ENCODE results near the gene LHFPL4. TPM values are rescaled to one million over a fixed set of nuclear protein-coding genes. Genes with fewer than 3 reads are reported as not detected.

Gene LHFPL4
- total RNA-seq, 1 experiment from 2014 or later = not detected

DNA sequence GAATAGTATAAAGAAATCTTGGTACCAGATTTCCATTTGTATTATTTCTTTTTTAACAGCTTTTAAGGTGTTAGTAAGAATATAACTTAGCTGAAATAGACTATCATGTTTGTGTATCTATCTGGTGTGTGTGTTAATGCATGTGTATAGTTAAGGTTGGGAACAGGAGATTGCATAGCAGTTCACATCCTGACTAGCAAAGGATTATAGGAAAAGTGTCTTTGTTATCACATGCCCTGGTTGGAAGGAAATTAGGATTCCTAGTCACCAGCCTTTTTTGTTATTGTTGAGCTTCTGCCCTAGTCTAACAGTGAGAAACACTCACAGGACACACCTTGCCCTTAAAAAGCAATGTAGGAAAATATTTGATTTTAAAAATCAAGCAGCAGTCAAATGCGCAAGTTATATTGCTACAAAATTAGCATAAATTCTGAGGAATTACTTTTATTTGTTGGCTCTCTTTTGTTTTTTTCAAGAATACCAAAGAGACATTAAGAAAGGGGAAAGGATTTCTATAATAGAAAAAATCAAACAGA is 98.0 kb downstream of the LHFPL4 start:
- H4K20me1 ChIP-seq (ENCODE audit: low read length) = no peaks in the 10 kb centered on the region
- CTCF ChIA-PET = no interaction called here
- intact Hi-C loops (cut with micrococcal nuclease) = no loop called here

DNA sequence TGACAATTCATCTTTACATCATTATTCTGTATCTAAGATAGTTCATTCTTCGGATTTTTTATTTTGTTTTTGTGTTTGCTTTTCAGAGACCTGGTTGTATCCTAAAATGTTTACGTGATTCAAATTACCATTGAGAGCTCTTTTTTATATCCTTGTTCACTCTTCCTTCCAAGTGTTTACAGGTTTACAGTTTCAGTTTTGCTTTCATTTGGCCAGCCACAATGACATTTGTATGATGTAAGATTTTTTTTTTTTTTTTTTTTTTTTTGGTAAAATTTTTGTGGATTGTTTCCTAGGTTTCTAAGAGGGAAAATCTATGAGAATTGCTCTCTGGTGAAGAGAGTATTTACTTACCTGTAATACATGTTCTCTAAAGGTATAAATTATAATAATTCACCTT is 101.2 kb downstream of the LHFPL4 start:
- no TSS peak for BruUV-seq (replicated peaks)
- Histone ChIP-seq H3K9ac (ENCODE audit: low read length) (no peak overlapping the region), H3K4me1 (ENCODE audit: insufficient read depth, low read length) (no peaks in the 10 kb centered on the region), H2AFZ (ENCODE audit: low read length) (no peak overlapping the region), H3K4me3 (ENCODE audit: low read length) (no peak overlapping the region), H3K36me3 (ENCODE audit: low read depth, low read length) (peaks cover 79% of the 10 kb centered on the region), H3K4me2 (ENCODE audit: low read length) (no peak overlapping the region), H3K9me3 (ENCODE audit: low read length) (no peaks in the 10 kb centered on the region), H3K27ac (ENCODE audit: low read length) (no peak overlapping the region), H4K20me1 (ENCODE audit: low read length) (peaks cover 14% of the 10 kb centered on the region; the same call in 1 of the 2 replicates), H3K79me2 (ENCODE audit: low read length) (peaks cover 5% of the 10 kb centered on the region; the same call in 1 of the 2 replicates), H3F3A (ENCODE audit: low read length, unreplicated experiment) (peaks cover 3% of the 10 kb centered on the region), H3K27me3 (ENCODE audit: low read length) (no peaks in the 10 kb centered on the region), H3K9me2 (replicated peaks; ENCODE audit: low read length) (no peaks in the 10 kb centered on the region)
- ATAC-seq = no peak
- TF ChIP-seq, protein P1, sequence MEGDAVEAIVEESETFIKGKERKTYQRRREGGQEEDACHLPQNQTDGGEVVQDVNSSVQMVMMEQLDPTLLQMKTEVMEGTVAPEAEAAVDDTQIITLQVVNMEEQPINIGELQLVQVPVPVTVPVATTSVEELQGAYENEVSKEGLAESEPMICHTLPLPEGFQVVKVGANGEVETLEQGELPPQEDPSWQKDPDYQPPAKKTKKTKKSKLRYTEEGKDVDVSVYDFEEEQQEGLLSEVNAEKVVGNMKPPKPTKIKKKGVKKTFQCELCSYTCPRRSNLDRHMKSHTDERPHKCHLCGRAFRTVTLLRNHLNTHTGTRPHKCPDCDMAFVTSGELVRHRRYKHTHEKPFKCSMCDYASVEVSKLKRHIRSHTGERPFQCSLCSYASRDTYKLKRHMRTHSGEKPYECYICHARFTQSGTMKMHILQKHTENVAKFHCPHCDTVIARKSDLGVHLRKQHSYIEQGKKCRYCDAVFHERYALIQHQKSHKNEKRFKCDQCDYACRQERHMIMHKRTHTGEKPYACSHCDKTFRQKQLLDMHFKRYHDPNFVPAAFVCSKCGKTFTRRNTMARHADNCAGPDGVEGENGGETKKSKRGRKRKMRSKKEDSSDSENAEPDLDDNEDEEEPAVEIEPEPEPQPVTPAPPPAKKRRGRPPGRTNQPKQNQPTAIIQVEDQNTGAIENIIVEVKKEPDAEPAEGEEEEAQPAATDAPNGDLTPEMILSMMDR (conservative IDR thresholded peaks at IDR 0.05; ENCODE audit: low read depth, low read length) = no peak
- no peak for TF ChIP-seq EZH2phosphoT487 (IDR thresholded peaks at IDR 0.05; ENCODE audit: borderline replicate concordance, low read length)
- TF ChIP-seq EZH2 (IDR thresholded peaks at IDR 0.05; ENCODE audit: low read length, unreplicated experiment) = no peak
- POLR2A ChIA-PET (ENCODE audit: unreplicated experiment) = interaction anchor here (0.6 to 0.7 kb wide), 2 partner anchors 32 to 490 kb away, joined by 3 to 5 read pairs; no protein-coding TSS in a partner anchor
- DNase-seq = no peak
- intact Hi-C loops (cut with micrococcal nuclease) = no loop called here
- CTCF ChIA-PET = no interaction called here

More for the DNA sequence above, 98.0 kb downstream of the LHFPL4 start:
- no peaks in the 10 kb centered on the region for H3K4me1 ChIP-seq (ENCODE audit: insufficient read depth, low read length)
- peaks cover 70% of the 10 kb centered on the region for H3K36me3 ChIP-seq (ENCODE audit: low read depth, low read length)
- ATAC-seq (no peak), DNase-seq (no peak)
- no peaks in the 10 kb centered on the region for H3K9me2 ChIP-seq (replicated peaks; ENCODE audit: low read length)
- no peak overlapping the region for H3K9ac ChIP-seq (ENCODE audit: low read length)
- no peak overlapping the region for H3K4me2 ChIP-seq (ENCODE audit: low read length)
- peaks cover 3% of the 10 kb centered on the region for H3F3A ChIP-seq (ENCODE audit: low read length, unreplicated experiment)
- POLR2A ChIA-PET (ENCODE audit: unreplicated experiment) = interaction anchor here (0.6 kb wide), 1 partner anchor 177 kb away, joined by 7 read pairs; no protein-coding TSS in a partner anchor
- H2AFZ ChIP-seq (ENCODE audit: low read length) = no peak overlapping the region
- no TSS peak for BruUV-seq (replicated peaks)
- no peak overlapping the region for H3K27ac ChIP-seq (ENCODE audit: low read length)
- H3K27me3 ChIP-seq (ENCODE audit: low read length) = no peaks in the 10 kb centered on the region
- TF ChIP-seq EZH2 (IDR thresholded peaks at IDR 0.05; ENCODE audit: low read length, unreplicated experiment) (no peak), EZH2phosphoT487 (IDR thresholded peaks at IDR 0.05; ENCODE audit: borderline replicate concordance, low read length) (no peak)
- TF ChIP-seq, protein P1 (conservative IDR thresholded peaks at IDR 0.05; ENCODE audit: low read depth, low read length) = no peak
- no peaks in the 10 kb centered on the region for H3K9me3 ChIP-seq (ENCODE audit: low read length)
- H3K4me3 ChIP-seq (ENCODE audit: low read length) = no peak overlapping the region
- no peaks in the 10 kb centered on the region for H3K79me2 ChIP-seq (ENCODE audit: low read length)

DNA sequence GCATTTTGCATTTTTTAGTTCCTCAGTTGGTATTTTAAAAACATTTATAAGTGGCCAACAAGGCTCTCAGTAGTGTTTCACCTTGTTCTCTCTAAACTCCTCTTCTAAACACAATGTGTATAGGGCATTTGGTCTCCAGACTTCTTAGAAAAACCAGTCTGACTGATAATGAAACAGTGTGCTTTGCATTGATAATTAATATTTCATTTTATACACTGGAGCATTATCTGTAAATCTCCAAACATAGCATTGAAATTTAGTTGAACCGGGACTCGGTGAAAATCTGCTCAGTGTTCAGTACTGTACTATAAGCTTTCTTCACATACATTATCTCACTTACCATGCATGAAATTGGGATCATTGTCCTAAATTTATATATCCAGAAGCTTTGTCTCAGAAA is 102.6 kb downstream of the LHFPL4 start:
- Histone ChIP-seq H3K27ac (ENCODE audit: low read length) (no peak overlapping the region), H3K9me3 (ENCODE audit: low read length) (no peaks in the 10 kb centered on the region), H3K4me3 (ENCODE audit: low read length) (no peak overlapping the region), H2AFZ (ENCODE audit: low read length) (no peak overlapping the region), H3K9ac (ENCODE audit: low read length) (no peak overlapping the region), H3K36me3 (ENCODE audit: low read depth, low read length) (peaks cover 88% of the 10 kb centered on the region), H3K79me2 (ENCODE audit: low read length) (peaks cover 5% of the 10 kb centered on the region; the same call in 1 of the 2 replicates), H4K20me1 (ENCODE audit: low read length) (peaks cover 14% of the 10 kb centered on the region; the same call in 1 of the 2 replicates), H3K4me2 (ENCODE audit: low read length) (no peak overlapping the region), H3K27me3 (ENCODE audit: low read length) (no peaks in the 10 kb centered on the region), H3F3A (ENCODE audit: low read length, unreplicated experiment) (peaks cover 3% of the 10 kb centered on the region), H3K9me2 (replicated peaks; ENCODE audit: low read length) (no peaks in the 10 kb centered on the region), H3K4me1 (ENCODE audit: insufficient read depth, low read length) (no peaks in the 10 kb centered on the region)
- ATAC-seq = no peak
- DNase-seq = no peak
- intact Hi-C loops (cut with micrococcal nuclease) = no loop called here
- no peak for TF ChIP-seq EZH2 (IDR thresholded peaks at IDR 0.05; ENCODE audit: low read length, unreplicated experiment)
- TF ChIP-seq EZH2phosphoT487 (IDR thresholded peaks at IDR 0.05; ENCODE audit: borderline replicate concordance, low read length) = no peak
- BruUV-seq (replicated peaks) = no TSS peak
- CTCF ChIA-PET = no interaction called here
- POLR2A ChIA-PET (ENCODE audit: unreplicated experiment) = no interaction called here

All from PC-3 (cell line).